SK-N-SH treated with all-trans-retinoic acid at 6 μM for 48 hours (cell line): ENCODE data around the gene GGA1.

Experiments
- CSDC2 ChIP-seq: fragments of 250-450 bp; sonication (Bioruptor Pico); IDR thresholded peaks from 2 replicates; pipeline ENCODE4 v1.5.0; 2020; ENCODE audit warnings: mild to moderate bottlenecking, moderate library complexity
- CSRNP3 ChIP-seq: fragments of 250-450 bp; sonication (Bioruptor Pico); IDR thresholded peaks from 2 replicates; pipeline ENCODE4 v1.5.1; 2021; ENCODE audit warnings: mild to moderate bottlenecking, moderate library complexity
- ESRRG ChIP-seq: fragments of 250-450 bp; sonication (Bioruptor Pico); IDR thresholded peaks from 2 replicates; pipeline ENCODE4 v1.6.1; 2021; ENCODE audit warnings: mild to moderate bottlenecking
- PPARA ChIP-seq: fragments of 250-450 bp; sonication (Bioruptor Pico); IDR thresholded peaks from 2 replicates; pipeline ENCODE4 v1.5.0; 2020; ENCODE audit warnings: mild to moderate bottlenecking, borderline replicate concordance
- RARB ChIP-seq: fragments of 250-450 bp; sonication (Bioruptor Pico); IDR thresholded peaks from 2 replicates; pipeline ENCODE4 v1.8.0; 2021; ENCODE audit warnings: mild to moderate bottlenecking, moderate library complexity
- SNAI2 ChIP-seq: fragments of 250-450 bp; sonication (Bioruptor Pico); IDR thresholded peaks from 2 replicates; pipeline ENCODE4 v1.5.0; 2020; ENCODE audit warnings: mild to moderate bottlenecking, moderate library complexity
- ZFP3 ChIP-seq: fragments of 250-450 bp; sonication (Bioruptor Pico); IDR thresholded peaks from 2 replicates; pipeline ENCODE4 v1.5.0; 2020; ENCODE audit warnings: mild to moderate bottlenecking, moderate library complexity
- ZFP30 ChIP-seq: fragments of 450-650 bp; formaldehyde crosslinking; IDR thresholded peaks from 2 replicates; pipeline ENCODE4 v1.5.0; 2022; ENCODE audit warnings: mild to moderate bottlenecking, moderate library complexity
- ZNF8 ChIP-seq: fragments of 450-650 bp; formaldehyde crosslinking; IDR thresholded peaks from 2 replicates; pipeline ENCODE4 v1.5.0; 2020; ENCODE audit warnings: mild to moderate bottlenecking, moderate library complexity
- TF ChIP-seq, protein P1 (sequence below): fragments of 250-450 bp; sonication (Bioruptor Pico); IDR thresholded peaks from 2 replicates; pipeline ENCODE4 v1.8.0; 2021; ENCODE audit warnings: low read depth, mild to moderate bottlenecking, moderate library complexity, borderline replicate concordance
- TF ChIP-seq, protein P2 (sequence below): fragments of 250-450 bp; sonication (Bioruptor Pico); IDR thresholded peaks from 2 replicates; pipeline ENCODE4 v1.5.1; 2020; ENCODE audit warnings: low read depth, mild to moderate bottlenecking, moderate library complexity
- TF ChIP-seq, protein P3 (sequence below): fragments of 250-450 bp; sonication (Bioruptor Pico); IDR thresholded peaks from 2 replicates; pipeline ENCODE4 v1.8.0; 2020; ENCODE audit warnings: mild to moderate bottlenecking, moderate library complexity, borderline replicate concordance

GRCh38 chr22:37601203-37601539 is 7.5 kb upstream of the GGA1 start:
- TF ChIP-seq, protein P1, sequence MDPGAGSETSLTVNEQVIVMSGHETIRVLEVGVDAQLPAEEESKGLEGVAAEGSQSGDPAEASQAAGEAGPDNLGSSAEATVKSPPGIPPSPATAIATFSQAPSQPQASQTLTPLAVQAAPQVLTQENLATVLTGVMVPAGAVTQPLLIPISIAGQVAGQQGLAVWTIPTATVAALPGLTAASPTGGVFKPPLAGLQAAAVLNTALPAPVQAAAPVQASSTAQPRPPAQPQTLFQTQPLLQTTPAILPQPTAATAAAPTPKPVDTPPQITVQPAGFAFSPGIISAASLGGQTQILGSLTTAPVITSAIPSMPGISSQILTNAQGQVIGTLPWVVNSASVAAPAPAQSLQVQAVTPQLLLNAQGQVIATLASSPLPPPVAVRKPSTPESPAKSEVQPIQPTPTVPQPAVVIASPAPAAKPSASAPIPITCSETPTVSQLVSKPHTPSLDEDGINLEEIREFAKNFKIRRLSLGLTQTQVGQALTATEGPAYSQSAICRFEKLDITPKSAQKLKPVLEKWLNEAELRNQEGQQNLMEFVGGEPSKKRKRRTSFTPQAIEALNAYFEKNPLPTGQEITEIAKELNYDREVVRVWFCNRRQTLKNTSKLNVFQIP, result no peak
- TF ChIP-seq PPARA (CRISPR knock-in tag) (no peak), RARB (CRISPR knock-in tag) (no peak), CSDC2 (CRISPR knock-in tag) (no peak), ZFP30 (CRISPR knock-in tag) (no peak), ZFP3 (CRISPR knock-in tag) (no peak), ZNF8 (CRISPR knock-in tag) (no peak), SNAI2 (CRISPR knock-in tag) (no peak), CSRNP3 (CRISPR knock-in tag) (no peak), ESRRG (no peak)
- TF ChIP-seq, protein P2, sequence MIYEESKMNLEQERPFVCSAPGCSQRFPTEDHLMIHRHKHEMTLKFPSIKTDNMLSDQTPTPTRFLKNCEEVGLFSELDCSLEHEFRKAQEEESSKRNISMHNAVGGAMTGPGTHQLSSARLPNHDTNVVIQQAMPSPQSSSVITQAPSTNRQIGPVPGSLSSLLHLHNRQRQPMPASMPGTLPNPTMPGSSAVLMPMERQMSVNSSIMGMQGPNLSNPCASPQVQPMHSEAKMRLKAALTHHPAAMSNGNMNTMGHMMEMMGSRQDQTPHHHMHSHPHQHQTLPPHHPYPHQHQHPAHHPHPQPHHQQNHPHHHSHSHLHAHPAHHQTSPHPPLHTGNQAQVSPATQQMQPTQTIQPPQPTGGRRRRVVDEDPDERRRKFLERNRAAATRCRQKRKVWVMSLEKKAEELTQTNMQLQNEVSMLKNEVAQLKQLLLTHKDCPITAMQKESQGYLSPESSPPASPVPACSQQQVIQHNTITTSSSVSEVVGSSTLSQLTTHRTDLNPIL (CRISPR knock-in tag), result no peak
- TF ChIP-seq, protein P3, sequence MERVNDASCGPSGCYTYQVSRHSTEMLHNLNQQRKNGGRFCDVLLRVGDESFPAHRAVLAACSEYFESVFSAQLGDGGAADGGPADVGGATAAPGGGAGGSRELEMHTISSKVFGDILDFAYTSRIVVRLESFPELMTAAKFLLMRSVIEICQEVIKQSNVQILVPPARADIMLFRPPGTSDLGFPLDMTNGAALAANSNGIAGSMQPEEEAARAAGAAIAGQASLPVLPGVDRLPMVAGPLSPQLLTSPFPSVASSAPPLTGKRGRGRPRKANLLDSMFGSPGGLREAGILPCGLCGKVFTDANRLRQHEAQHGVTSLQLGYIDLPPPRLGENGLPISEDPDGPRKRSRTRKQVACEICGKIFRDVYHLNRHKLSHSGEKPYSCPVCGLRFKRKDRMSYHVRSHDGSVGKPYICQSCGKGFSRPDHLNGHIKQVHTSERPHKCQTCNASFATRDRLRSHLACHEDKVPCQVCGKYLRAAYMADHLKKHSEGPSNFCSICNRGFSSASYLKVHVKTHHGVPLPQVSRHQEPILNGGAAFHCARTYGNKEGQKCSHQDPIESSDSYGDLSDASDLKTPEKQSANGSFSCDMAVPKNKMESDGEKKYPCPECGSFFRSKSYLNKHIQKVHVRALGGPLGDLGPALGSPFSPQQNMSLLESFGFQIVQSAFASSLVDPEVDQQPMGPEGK (CRISPR knock-in tag), result no peak
